Gastroesophageal sphincter (tissue), 3 donors: Measurements from ENCODE around the gene METTL17.

Experiments
- EP300 ChIP-seq: sonication (generic); formaldehyde crosslinking; IDR thresholded peaks from one replicate; pipeline ENCODE4 v1.6.1; 2017; ENCODE audit warnings: antibody characterized with exemption, mild to moderate bottlenecking
- TF ChIP-seq, protein P1 (sequence below), 4 experiments: fragments of 200-600 bp in 2 of 4; fragments of 450-650 bp in 2 of 4; sonication (generic) in 1 of 4; IDR thresholded peaks; one replicate each; pipeline ENCODE4 v1.5.1; 2017 to 2019; ENCODE audit warnings: antibody characterized with exemption in 4 of 4, mild to moderate bottlenecking in 2 of 4, moderate library complexity in 2 of 4

DNA sequence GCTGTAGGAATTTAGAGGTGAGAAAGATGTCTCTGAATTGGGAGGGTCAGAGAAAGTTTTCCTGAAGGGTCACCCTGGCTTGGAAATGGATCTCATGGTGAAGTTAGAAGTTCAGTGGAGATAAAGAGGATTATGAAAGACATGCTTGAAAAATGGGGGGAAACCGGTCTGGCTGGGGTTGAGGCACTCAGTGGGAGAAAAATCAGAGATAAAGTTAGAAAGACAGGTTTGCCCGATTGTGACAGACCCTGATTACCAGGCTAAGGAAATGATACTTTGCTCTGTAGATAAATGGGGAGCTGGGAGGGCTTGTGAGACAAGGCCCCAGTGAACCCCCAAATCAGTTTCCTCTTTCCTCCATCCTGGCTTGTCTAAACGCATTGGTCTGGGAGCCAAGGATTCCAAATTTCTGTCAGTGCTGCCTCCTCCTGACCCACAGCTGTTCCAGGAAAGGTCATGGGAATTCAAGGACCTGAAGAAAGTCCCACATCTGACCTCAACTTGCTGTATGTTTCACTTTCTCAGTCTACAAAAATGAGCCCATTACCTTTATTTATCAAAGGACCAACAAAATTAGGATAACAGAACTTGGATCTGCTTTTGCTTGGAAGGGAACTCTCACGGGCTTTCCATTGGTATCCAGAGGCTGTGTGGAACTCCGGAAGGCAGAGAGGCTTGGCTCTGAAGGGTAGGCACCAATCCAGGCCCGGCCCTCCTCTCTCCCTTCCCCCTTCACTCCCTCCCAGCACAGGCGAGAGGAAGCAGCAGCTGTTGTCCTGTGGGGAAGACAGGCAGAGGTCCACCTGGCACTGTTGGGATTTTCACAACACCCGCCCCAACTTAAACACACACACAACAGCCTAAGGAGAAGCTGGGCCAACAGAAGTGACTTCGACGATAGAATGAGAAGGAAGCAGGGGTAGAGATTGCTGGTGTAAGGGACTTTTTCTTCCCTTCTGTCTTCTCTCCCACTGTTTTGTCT is 49.0 kb downstream of the METTL17 start:
- TF ChIP-seq, protein P1, sequence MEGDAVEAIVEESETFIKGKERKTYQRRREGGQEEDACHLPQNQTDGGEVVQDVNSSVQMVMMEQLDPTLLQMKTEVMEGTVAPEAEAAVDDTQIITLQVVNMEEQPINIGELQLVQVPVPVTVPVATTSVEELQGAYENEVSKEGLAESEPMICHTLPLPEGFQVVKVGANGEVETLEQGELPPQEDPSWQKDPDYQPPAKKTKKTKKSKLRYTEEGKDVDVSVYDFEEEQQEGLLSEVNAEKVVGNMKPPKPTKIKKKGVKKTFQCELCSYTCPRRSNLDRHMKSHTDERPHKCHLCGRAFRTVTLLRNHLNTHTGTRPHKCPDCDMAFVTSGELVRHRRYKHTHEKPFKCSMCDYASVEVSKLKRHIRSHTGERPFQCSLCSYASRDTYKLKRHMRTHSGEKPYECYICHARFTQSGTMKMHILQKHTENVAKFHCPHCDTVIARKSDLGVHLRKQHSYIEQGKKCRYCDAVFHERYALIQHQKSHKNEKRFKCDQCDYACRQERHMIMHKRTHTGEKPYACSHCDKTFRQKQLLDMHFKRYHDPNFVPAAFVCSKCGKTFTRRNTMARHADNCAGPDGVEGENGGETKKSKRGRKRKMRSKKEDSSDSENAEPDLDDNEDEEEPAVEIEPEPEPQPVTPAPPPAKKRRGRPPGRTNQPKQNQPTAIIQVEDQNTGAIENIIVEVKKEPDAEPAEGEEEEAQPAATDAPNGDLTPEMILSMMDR (IDR thresholded peaks at IDR 0.05): peak in 1 of 4 experiments; percentile 2
- TF ChIP-seq EP300: no peak
